Smooth muscle cell of the brain vasculature (primary cell): ENCODE measurements around the gene TFDP1.
"Not testable (repeated sequence)": the region's sequence is repeated elsewhere in the genome, so short reads cannot be mapped to it uniquely, and the experiment has no call there.

ENCODE experiments used
- DNase-seq: peaks from one replicate; pipeline ENCODE4 v3.0.0-alpha.2; 2012; ENCODE audit warnings: low read depth, low spot score

TFDP1 gene

DNA sequence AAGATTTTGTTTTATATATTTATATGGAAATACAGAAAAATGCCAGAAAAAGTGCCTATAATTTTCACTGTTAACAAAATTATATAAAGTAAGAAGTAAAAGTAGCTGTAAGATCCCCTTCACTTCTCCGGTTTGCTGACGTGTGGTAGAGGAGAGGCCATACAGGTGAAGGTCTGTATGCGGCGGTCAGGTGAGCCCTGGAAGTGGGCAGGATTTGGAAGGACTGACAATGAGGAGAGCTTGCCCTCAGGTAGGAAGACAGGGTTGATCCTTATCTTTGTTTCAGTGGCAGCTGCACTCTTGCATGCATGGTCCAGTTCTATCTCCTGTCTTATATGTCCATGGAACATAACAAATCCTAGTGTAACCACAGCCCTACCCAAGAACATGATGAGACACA is 16.9 kb upstream of the TFDP1 start:
- no peak for DNase-seq

DNA sequence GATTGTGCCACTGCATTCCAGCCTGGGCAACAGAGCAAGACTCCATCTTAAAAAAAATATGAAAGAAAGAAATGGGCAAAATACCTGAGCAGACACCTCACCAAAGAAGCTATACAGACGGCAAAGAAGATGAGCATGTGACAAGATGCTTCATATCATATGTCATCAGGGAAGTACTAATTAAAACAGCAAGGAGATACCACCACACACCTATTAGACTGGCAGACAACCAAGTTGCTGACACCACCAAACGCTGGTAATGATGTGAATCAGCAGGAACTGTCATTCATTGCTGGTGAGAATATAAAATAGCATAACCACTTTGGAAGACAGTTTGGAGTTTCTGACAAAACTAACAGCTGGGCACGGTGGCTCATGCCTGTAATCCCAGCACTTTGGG is 11.5 kb upstream of the TFDP1 start:
- DNase-seq = no peak

DNA sequence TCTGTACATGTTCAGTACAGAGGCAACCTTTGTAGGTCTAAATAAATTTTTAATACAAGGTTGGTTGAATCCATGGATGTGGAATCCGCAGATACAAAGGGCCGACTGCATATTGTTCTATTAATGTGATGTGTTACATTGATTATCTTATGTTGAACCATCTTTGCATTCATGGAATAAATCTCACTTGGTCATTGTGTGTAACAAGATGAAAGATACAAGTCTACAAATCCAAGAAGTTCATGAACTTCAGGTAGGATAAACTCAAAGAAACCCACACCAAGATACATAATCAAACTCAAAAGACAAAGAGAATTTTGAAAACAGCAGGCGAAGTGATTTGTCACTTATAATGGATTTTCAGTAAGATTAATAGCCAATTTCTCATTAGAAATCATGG is 8.0 kb upstream of the TFDP1 start:
- DNase-seq = no peak

DNA sequence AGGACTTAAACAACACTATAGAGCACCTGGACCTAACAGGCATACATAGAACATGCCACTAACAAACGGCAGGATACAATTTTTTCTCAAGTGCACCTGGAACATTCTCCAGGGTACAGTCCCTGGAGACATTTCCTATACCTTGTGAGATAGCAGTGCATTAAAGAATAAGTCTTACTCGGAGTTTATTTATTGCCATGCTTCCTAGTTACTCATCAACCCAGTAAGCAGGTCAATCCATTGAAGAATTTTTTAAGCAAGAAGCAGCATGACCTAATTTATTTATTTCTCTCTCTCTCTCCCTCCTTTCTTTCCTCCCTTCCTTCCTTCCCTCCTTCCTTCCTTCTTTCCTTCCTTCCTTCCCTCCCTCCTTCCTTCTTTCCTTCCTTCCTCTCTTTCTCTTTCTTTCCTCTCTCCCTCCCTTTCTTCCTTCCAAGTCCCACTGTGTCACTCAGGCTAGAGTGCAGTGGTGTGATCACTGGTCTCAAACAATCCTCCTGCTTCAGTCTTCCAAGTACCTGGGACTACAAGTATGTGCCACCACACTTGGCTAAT is 6.6 kb upstream of the TFDP1 start:
- no peak for DNase-seq

DNA sequence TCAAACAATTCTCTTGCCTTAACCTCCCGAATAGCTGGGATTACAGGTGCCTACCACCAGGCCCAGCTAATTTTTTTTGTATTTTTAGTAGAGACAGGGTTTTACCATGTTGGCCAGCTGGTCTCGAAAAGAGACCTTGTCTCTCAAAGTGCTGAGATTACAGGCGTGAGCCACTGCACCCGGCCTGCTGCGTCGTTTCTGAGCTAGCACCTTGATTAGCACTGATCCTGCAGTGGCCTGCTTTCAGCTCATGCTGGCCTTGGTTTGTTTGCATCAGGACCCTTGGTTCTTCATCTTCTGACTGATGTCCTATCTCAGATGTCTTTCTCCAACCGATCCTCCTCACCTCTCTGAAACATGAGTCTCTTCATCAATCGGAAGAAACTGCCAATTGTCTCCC is 4.9 kb upstream of the TFDP1 start:
- DNase-seq = no peak

DNA sequence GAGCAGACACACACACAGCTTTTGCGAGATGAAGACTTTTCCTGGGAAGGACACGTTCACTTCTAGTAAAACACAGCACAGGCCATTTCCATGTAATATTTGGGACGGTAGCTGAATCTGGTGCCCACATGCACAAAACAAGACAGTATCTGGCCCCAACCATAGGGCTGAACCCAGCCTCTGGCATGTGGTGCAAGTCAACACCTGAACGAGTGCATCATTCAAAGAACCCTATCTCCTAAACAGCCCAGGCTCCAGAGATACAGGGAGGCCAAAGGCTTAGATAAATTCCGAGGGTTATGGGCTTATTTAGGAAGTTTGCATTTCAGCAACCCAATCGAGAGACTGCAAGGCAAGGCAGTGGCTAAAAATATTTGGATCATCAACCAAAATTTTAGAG is 2.7 kb upstream of the TFDP1 start:
- DNase-seq = no peak

DNA sequence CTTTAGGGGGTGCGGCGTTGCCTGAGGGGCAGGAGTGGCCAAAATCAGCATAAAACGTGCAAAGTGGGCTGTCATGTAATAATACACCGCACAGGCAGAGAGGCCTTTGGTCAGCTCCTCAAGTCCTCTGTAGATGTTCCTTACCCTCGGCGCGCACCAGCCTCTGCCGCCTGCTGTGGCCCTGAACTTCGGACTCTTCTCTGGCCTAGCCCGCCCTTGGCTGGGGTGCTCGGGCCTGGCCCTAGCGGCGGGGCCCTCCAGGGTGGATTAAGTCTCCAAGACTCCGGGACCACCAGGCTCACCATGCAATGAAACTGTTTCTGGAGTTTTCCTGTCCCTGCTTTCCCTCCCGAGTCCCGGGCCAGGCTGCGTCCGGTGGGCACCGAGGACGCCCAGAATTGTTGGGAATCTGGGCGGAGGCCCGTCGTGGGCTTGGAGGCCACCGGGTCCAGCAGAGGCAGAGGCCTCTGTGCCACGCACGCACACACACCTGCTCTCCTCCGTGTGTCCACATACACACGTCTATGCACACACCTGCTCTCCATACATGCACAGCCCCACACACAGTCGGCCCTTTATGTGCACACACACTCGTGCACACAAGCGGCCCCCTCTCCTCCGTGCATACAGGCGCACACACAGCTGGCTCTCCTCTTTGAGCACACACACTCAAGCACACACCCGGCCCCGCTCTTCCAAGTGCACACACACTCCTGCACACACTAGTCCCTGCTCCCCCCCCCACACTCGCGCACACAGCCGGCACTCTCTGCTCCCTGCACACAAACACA is 1.5 kb upstream of the TFDP1 start:
- DNase-seq = no peak

DNA sequence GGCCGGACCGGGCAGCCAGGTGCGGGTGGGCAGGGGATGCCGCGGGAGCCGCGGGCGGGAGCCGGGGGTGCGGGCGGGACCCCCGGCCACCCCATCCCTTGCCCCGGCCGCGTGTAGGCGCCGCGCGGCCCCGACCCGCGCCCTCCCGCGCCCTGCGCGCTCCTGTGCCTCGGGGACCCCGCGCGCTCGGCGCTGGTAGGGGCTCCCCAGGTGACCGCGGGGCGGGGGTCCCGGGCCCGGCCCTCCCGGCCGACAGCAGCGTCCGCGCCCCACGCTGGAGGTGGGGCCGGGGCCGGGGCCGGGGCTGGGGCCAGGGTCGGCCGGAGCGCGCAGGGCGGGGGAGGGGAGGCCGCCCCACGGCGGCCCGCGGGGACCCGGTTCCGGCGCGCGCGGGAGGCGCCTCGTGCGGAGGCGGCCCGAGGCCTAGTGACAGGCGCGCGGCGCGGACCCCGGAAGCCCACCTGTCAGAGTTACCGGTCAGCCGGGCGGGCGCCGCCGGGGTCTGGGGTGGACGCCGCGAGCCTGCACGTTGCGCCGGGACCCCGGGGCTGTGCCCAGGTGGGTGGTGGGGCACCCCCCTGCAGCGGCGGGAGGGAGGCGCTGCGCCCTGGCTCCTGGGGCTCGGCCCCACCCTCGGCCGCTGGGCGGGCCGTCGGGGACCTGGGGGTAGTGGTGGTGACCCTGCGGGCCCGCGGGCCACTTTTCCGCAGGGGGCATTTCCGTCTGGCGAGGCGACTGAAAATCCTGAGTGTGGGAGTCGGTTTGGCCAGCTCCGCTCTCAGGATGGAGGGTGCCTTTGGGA is 518 bp downstream of the TFDP1 start:
- no peak for DNase-seq

DNA sequence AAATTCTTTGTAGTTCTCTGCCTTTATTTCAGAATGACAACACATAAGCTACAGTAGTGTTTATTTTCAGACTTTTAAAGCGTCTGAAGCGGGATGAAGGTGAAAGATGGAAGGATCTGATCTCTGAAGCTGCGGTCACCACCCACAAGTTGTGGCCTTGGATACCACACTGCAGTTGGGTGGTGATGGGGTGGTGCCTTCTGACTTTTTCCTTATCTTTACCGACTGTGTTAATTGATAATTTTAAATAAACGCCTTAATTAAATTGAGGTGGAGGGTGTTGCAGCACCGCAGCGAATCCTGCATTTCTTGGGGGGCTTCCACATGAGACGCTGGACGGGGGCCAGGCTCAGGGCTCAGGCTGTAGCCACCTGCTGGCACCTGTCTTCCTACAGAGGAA is 1.3 kb downstream of the TFDP1 start:
- DNase-seq = no peak

DNA sequence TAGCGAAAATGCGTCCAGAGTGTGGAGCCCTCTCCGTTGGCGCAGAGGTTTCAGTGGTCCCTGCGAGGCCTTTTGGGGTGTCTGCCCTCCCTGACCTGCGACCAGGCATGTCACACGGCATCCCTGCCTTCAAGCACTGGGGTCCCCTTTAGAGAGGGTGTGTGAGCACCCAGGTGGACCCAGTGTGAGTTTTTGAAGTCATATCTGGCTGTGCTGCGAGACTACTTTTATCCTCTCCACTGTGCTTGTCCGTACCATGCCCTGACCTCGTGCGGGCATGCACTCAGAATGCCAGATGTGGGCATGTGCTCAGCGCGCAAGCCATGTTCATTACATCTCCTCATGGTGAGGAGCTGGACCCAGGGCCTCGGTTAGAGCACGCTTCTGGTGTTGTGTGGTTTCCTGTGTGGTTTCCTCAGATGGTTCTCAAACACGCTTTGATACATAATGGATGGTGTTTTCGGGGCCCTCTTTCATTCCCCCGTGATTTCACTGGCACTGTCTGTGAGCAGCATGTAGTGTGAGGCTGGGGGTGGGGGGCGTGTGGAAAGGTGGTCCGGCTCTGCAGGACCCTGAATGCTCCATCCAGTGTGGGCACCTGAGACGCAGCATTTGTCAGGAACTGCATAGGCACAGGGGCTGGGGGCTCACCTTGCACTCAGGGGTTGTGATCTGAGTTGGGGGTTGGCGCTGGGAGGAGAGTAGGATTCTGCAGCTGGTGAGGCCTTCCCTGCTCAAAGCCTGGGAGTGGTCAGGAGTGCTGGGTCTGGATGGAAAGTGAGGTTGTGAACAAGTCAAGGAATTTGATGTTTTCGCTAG is 2.3 kb downstream of the TFDP1 start:
- DNase-seq = no peak

DNA sequence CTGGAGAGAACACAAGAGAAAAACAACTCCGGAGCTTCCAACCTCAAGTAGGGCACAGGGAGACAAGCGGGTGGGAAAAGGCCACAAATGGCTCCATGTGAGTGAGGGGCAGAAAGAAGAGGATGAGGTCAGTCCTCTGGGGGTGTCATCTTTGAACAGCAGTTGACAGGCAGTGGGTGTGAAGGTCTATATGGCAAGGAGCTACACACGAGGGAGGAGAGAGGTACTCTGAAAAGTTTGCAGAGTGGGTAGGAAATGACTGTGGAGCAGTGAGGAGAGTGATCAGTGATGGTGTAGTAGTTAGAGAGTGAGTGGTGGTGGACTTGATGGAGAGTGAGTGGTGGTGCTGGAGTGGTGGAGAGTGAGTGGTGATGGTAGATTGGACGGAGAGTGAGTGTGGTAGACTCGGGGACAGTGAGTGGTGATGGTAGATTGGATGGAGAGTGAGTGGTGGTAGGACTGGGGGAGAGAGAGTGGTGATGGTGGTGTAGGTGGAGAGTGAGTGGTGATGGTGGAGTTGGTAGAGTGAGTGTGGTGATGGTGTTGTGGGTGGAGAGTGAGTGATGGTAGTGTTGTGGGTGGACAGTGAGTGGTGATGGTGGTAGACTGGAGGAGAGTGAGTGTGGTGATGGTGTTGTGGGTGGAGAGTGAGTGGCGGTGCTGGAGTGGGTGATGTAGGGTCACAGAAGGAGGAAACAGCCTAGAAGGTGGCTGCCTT is 4.0 kb downstream of the TFDP1 start:
- no peak for DNase-seq

DNA sequence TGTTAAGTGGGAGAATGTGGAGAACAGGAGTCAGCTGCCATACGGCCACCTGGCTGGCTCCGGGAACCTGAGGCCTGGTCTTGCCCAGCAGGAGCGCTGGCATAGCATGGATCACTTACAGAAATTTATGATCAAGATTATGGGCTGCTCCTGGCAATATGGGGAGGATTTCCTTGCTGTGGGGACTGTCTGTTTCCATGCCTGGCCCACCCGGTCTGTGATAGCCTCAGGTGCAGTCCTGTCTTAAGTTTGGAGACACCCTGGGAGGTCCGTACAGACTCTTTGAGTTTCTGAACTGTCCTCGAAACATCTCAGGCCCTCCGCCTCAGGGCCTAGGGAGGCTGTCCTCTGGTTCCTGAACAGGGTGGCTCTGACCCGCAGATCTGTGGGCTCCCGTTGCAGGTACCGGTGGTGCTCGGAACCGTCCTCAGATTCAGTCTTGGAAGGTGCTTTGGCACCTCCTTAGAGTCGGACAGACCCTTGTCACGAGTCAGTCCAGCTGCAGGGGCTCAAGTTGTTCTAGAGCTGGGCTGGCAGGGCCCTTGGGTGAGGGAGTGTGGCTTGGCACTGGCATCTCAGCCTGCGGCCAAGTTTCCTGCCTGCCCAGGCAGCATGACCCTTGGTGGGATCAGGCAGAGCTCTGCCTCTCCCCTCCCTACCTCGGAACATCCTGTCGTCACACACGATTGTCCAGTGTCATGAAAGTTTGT is 4.9 kb downstream of the TFDP1 start:
- DNase-seq = no peak

DNA sequence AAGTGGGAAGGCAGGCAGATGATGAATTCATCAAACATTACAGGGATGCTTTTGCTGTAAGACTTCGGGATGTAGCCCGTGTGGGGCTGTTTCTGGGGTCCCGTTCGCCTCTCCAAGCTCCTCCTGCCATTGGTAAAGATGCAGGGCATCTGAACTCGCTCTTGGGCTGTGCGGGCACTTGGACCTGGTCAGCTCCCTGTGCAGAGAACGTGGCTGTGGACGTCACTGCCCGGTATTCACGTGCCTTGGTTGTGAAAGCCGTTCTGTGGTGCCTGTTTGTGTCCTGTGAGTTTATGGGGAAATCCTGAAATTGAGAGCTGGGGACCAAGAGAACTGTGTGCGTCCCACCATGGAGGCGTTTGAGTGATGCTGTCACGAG is 5.4 kb downstream of the TFDP1 start:
- DNase-seq = no peak

DNA sequence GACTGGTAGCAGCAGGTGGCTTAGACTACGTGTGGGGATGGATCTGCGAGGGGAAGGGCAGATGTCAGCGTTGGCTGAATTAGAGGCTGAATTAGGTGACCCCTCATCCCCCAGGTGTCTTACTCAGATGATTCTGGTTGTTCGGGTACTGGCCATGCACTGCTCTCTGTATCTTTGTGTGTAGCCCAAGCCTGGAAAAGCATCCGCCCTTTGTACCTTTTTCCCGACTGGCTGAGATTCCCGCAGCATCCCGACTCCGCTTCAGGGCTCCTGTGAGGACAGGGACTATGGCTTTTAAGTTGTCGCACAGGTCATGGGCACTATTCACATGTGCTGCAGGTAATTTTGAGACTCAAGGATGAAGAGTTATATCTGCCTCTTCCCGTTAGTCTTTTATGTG is 7.2 kb downstream of the TFDP1 start:
- DNase-seq = no peak

DNA sequence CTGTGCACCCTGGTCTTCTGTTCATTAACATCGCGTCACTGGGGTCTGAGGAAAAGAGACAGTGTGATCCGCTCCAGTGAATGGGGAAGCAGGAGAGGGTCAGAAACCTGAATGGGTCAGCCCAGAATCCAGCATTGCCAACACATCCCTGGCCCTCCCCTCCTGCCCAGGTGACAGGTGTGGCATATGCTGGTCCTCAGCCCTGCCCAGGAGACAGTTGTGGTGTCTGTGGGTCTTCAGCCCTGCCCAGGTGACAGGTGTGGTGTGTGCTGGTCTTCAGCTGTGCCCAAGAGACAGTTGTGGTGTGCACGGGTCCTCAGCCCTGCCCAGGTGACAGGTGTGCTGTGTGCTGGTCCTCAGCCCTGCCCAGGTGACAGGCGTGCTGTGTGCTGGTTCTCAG is 8.0 kb downstream of the TFDP1 start:
- DNase-seq = no peak

DNA sequence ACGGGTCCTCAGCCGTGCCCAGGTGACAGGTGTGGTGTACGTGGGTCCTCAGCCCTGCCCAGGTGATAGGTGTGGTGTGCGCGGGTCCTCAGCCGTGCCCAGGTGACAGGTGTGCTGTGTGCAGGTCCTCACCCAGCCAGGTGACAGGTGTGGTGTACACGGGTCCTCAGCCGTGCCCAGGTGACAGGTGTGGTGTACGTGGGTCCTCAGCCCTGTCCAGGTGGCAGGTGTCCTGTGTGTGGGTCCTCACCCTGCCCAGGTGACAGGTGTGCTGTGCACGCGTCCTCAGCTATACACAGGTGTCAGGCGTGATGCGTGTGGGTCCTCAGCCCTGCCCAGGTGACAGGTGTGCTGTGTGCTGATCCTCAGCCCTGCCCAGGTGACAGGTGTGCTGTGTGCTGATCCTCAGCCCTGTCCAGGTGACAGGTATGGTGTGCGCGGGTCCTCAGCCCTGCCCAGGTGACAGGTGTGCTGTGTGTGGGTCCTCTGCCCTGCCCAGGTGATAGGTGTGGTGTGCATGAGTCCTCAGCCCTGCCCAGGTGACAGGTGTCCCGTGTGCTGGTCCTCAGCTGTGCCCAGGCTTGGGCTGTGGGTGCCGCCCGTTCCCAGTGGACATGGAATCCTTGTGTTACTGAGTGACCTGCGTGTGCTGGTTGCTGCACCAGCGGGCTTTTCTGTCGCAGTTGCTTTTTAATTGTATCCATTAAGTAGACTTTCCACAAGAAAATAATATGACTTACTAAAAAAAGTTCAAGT is 9.7 kb downstream of the TFDP1 start:
- DNase-seq = not testable (repeated sequence)

DNA sequence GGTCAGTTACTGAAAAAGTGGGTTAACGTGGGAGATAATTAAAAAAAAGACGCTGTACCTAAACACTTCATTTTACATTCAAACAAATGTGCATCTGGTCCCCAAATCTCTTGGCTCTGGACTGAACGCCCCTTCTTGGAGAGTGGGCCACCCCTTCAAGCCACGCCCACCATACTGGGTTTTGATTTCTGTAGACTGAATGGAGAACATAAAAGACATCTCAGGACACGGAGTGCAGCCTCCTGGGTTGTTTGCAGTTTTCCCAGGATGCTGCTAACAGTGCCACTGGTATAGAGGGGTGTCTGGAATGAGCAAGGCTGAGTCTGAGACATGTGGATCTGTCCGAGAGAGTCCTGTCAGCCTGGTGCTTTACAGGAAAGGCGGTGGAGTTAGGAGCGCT is 10.6 kb downstream of the TFDP1 start:
- no peak for DNase-seq

DNA sequence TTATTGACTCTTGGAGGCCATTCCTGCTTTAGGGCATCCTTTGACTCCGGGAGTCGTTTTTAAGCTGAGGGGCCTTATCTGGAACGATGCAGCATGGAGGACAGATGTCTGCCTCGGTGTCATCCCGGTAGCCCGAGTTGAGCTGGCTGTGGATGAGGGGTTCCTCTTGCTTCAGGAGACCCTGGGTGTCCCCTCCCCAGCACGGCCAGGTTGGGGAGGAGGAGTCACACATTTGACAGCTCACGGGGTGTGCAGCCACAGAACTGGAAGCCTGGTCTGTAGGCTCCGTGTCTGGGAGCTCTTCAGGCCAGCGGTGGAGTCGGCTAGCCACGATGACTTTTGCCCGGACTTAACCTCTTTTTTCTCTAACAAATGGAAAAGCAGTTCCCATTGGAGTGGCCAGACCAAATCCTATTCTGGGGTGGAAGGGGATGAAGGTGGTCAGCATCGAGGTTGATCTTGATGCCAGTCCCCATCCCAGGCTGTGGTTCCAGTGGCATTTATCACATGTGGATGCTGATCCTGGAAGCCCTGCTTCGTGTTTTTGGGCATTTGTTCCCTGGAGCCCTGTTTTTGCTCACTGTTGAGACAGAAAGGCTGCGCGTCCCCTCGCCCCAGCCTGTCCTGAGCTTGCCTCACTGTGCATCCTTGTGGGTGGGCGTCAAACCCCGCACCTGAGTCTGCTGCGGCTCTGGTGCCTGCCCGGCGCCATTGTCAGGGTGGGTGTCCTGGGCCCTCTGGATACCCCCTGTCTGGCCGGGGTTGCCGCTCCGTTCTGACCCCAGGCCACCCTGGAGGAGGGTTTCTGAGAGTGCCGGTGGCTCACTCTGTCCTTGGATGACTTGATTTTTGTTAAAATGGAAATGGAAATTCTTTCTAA is 12.0 kb downstream of the TFDP1 start:
- DNase-seq = no peak
